ENCODE measurements around the gene MAPKBP1.
"Not testable (repeated sequence)": the region's sequence is repeated elsewhere in the genome, so short reads cannot be mapped to it uniquely, and the experiment has no call there.

The MAPKBP1 gene

GRCh38 chr15:41774062-41774881 is at the start of gene MAPKBP1:
MAPKBP1 (plus strand) TSS chr15:41774484; CDS start chr15:41775276, 792 bp downstream.
- peak; percentile 98 for DNase-seq (ENCODE audit: low spot score)

GRCh38 chr15:41727143-41727542 is 47.1 kb upstream of the MAPKBP1 start:
- no peak for DNase-seq (ENCODE audit: low spot score)

- not testable (repeated sequence) for DNase-seq (ENCODE audit: low spot score)
These were observed 46.2 kb upstream of the MAPKBP1 start for GRCh38 chr15:41728061-41728460.

- peak; percentile 70 for DNase-seq (ENCODE audit: low spot score)
These were observed 43.7 kb upstream of the MAPKBP1 start for GRCh38 chr15:41730543-41730942.

GRCh38 chr15:41732483-41732882 is 41.8 kb upstream of the MAPKBP1 start:
- no peak for DNase-seq (ENCODE audit: low spot score)

- no peak for DNase-seq (ENCODE audit: low spot score)
These were observed 40.2 kb upstream of the MAPKBP1 start for GRCh38 chr15:41734079-41734478.

GRCh38 chr15:41735046-41735445 is 39.2 kb upstream of the MAPKBP1 start:
- no peak for DNase-seq (ENCODE audit: low spot score)

GRCh38 chr15:41735492-41735891 is 38.8 kb upstream of the MAPKBP1 start:
- not testable (repeated sequence) for DNase-seq (ENCODE audit: low spot score)

GRCh38 chr15:41746802-41747201 is 27.5 kb upstream of the MAPKBP1 start:
- DNase-seq (ENCODE audit: low spot score), result no peak

GRCh38 chr15:41756198-41756597 is 18.1 kb upstream of the MAPKBP1 start:
- no peak for DNase-seq (ENCODE audit: low spot score)

- peak; percentile 90 for DNase-seq (ENCODE audit: low spot score)
These were observed 1.5 kb upstream of the MAPKBP1 start for GRCh38 chr15:41772720-41773331.

- no peak for DNase-seq (ENCODE audit: low spot score)
These were observed 954 bp upstream of the MAPKBP1 start for GRCh38 chr15:41773332-41773728.

- no peak for DNase-seq (ENCODE audit: low spot score)
These were observed 589 bp upstream of the MAPKBP1 start for GRCh38 chr15:41773729-41774061.

- no peak for DNase-seq (ENCODE audit: low spot score)
These were observed 666 bp downstream of the MAPKBP1 start for GRCh38 chr15:41774882-41775417.

- DNase-seq (ENCODE audit: low spot score), result peak; percentile 26
These were observed 1.4 kb downstream of the MAPKBP1 start for GRCh38 chr15:41775651-41776050.

- DNase-seq (ENCODE audit: low spot score), result no peak
These were observed 3.2 kb downstream of the MAPKBP1 start for GRCh38 chr15:41777421-41777973.

GRCh38 chr15:41778521-41778920 is 4.2 kb downstream of the MAPKBP1 start:
- DNase-seq (ENCODE audit: low spot score), result no peak

- no peak for DNase-seq (ENCODE audit: low spot score)
These were observed 5.4 kb downstream of the MAPKBP1 start for GRCh38 chr15:41779662-41780157.

- DNase-seq (ENCODE audit: low spot score), result no peak
These were observed 6.0 kb downstream of the MAPKBP1 start for GRCh38 chr15:41780266-41780665.

GRCh38 chr15:41780727-41781126 is 6.4 kb downstream of the MAPKBP1 start:
- no peak for DNase-seq (ENCODE audit: low spot score)

- DNase-seq (ENCODE audit: low spot score), result peak; percentile 77
These were observed 8.3 kb downstream of the MAPKBP1 start for GRCh38 chr15:41782371-41783282.

GRCh38 chr15:41783296-41783695 is 9.0 kb downstream of the MAPKBP1 start:
- no peak for DNase-seq (ENCODE audit: low spot score)

Measured in NAMALWA (cell line).